ENCODE measurements around the gene CRYBG3. TPM values are rescaled to one million over a fixed set of nuclear protein-coding genes. Genes with fewer than 3 reads are reported as not detected.

The CRYBG3 gene
- total RNA-seq, 2 experiments from 2014 or later, result 2.2 to 2.4 TPM

DNA sequence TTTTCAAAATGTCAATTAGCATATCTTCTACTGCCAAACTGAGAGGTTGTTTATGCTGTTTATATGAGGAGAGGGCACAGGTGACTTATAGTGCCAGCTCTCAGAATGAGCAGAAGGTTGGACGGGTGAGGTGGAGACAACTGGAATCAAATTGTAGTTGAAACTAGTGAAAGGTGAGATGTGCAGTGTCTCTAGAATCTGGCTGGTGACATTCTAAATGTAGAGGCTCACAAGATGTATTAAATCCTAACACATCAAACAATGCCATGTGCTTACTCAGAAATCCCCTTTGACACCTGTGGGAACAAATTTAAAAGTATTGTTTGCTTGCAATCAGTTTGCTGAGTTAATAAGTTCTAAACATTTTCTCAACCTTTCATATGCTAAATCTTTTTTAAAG lies 40.8 kb downstream of the CRYBG3 start:
- H3K4me3 ChIP-seq (ENCODE audit: low read length), result no peak overlapping the region
- TF ChIP-seq, protein P1, sequence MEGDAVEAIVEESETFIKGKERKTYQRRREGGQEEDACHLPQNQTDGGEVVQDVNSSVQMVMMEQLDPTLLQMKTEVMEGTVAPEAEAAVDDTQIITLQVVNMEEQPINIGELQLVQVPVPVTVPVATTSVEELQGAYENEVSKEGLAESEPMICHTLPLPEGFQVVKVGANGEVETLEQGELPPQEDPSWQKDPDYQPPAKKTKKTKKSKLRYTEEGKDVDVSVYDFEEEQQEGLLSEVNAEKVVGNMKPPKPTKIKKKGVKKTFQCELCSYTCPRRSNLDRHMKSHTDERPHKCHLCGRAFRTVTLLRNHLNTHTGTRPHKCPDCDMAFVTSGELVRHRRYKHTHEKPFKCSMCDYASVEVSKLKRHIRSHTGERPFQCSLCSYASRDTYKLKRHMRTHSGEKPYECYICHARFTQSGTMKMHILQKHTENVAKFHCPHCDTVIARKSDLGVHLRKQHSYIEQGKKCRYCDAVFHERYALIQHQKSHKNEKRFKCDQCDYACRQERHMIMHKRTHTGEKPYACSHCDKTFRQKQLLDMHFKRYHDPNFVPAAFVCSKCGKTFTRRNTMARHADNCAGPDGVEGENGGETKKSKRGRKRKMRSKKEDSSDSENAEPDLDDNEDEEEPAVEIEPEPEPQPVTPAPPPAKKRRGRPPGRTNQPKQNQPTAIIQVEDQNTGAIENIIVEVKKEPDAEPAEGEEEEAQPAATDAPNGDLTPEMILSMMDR (IDR thresholded peaks at IDR 0.05), result no peak
- H3K27me3 Mint-ChIP-seq, result no peaks in the 10 kb centered on the region
- no peaks in the 10 kb centered on the region for H3K4me1 ChIP-seq (ENCODE audit: insufficient read depth, low read length)
- ATAC-seq (ENCODE audit: poor library complexity) (no peak), DNase-seq (no peak)
- CTCF ChIA-PET, result no interaction called here
- no peak overlapping the region for H3K27ac Mint-ChIP-seq
- no peaks in the 10 kb centered on the region for H3K27me3 ChIP-seq (ENCODE audit: control insufficient read depth in 1 of 2, insufficient read depth in 2 of 2, low read length in 2 of 2)
- POLR2A ChIA-PET, result no interaction called here
- H3K9me3 Mint-ChIP-seq, result no peaks in the 10 kb centered on the region
- no peak overlapping the region for H3K27ac ChIP-seq (ENCODE audit: low read depth in 1 of 2, low read length in 2 of 2)
- H3K36me3 ChIP-seq (ENCODE audit: insufficient read depth, low read length), result no peaks in the 10 kb centered on the region
- intact Hi-C loops (cut with DNase I, micrococcal nuclease), result no loop called here
- no peaks in the 10 kb centered on the region for H3K36me3 Mint-ChIP-seq (ENCODE audit: low read depth)
- no peaks in the 10 kb centered on the region for H3K4me1 Mint-ChIP-seq (ENCODE audit: low read depth)
- H3K4me3 Mint-ChIP-seq, result no peak overlapping the region
- H3K9me3 ChIP-seq (ENCODE audit: control insufficient read depth in 1 of 2, insufficient read depth in 1 of 2, low read length in 2 of 2), result no peaks in the 10 kb centered on the region

DNA sequence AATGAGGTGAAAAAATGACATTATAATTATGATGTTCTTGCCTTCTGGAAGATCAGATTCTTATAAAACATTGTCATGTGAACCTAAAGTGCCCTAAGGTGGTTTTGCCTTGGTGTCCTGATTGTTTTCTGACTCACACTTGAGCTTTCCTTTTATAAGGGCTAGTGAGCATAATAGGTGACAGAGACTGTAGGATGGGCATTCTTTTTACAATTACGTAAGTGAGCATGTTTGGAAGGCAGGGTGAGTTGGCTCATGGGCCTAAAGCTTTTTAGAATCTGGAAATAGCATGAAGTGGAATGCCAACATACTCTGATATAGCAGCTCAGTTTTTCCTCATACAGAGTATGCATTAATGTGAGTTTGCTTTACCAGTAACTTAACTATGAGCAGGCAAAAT lies 41.2 kb downstream of the CRYBG3 start:
- ATAC-seq (ENCODE audit: poor library complexity), result no peak
- no peaks in the 10 kb centered on the region for H3K9me3 ChIP-seq (ENCODE audit: control insufficient read depth in 1 of 2, insufficient read depth in 1 of 2, low read length in 2 of 2)
- Mint-ChIP-seq H3K4me3 (no peak overlapping the region), H3K27ac (no peak overlapping the region), H3K4me1 (ENCODE audit: low read depth) (no peaks in the 10 kb centered on the region), H3K36me3 (ENCODE audit: low read depth) (no peaks in the 10 kb centered on the region), H3K27me3 (no peaks in the 10 kb centered on the region), H3K9me3 (no peaks in the 10 kb centered on the region)
- POLR2A ChIA-PET, result no interaction called here
- H3K4me3 ChIP-seq (ENCODE audit: low read length), result no peak overlapping the region
- CTCF ChIA-PET, result no interaction called here
- no peaks in the 10 kb centered on the region for H3K4me1 ChIP-seq (ENCODE audit: insufficient read depth, low read length)
- no peaks in the 10 kb centered on the region for H3K27me3 ChIP-seq (ENCODE audit: control insufficient read depth in 1 of 2, insufficient read depth in 2 of 2, low read length in 2 of 2)
- H3K27ac ChIP-seq (ENCODE audit: low read depth in 1 of 2, low read length in 2 of 2), result no peak overlapping the region
- TF ChIP-seq, protein P1 (IDR thresholded peaks at IDR 0.05), result no peak
- no peak for DNase-seq
- no peaks in the 10 kb centered on the region for H3K36me3 ChIP-seq (ENCODE audit: insufficient read depth, low read length)
- intact Hi-C loops (cut with DNase I, micrococcal nuclease), result no loop called here

DNA sequence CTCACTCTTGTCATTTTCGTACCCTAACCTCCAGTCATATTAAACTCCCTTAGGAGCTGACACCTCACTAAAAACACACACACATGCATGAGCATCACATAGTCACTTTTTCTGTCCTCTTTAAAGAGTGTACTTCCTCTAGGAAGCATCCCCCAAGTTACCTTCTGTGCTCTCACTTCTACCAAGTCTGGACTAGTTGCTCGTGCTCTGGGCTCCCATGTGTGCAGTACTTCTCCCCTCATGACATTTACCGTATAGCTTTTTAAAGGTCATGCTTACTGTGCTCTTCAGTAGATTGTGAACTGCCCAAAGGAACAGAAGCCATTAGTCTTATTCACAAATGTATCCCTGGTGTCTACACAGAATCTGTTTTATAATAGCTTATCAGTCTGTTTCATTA lies 42.0 kb downstream of the CRYBG3 start:
- H3K27ac ChIP-seq (ENCODE audit: low read depth in 1 of 2, low read length in 2 of 2), result no peak overlapping the region
- Mint-ChIP-seq H3K4me1 (ENCODE audit: low read depth) (no peaks in the 10 kb centered on the region), H3K36me3 (ENCODE audit: low read depth) (no peaks in the 10 kb centered on the region), H3K27me3 (no peaks in the 10 kb centered on the region), H3K4me3 (no peak overlapping the region), H3K27ac (no peak overlapping the region), H3K9me3 (no peaks in the 10 kb centered on the region)
- CTCF ChIA-PET, result no interaction called here
- TF ChIP-seq, protein P1 (IDR thresholded peaks at IDR 0.05), result no peak
- no peaks in the 10 kb centered on the region for H3K9me3 ChIP-seq (ENCODE audit: control insufficient read depth in 1 of 2, insufficient read depth in 1 of 2, low read length in 2 of 2)
- DNase-seq (no peak), ATAC-seq (ENCODE audit: poor library complexity) (no peak)
- H3K36me3 ChIP-seq (ENCODE audit: insufficient read depth, low read length), result no peaks in the 10 kb centered on the region
- no peak overlapping the region for H3K4me3 ChIP-seq (ENCODE audit: low read length)
- no peaks in the 10 kb centered on the region for H3K4me1 ChIP-seq (ENCODE audit: insufficient read depth, low read length)
- H3K27me3 ChIP-seq (ENCODE audit: control insufficient read depth in 1 of 2, insufficient read depth in 2 of 2, low read length in 2 of 2), result no peaks in the 10 kb centered on the region
- intact Hi-C loops (cut with DNase I, micrococcal nuclease), result no loop called here
- POLR2A ChIA-PET, result no interaction called here
